ENCODE data around the gene IL4R. TPM values are rescaled to one million over a fixed set of nuclear protein-coding genes. Genes with fewer than 3 reads are reported as not detected.

Gene IL4R
- total RNA-seq, 1 donor from 2014 or later, result 143 TPM

GRCh38 chr16:27345201-27345600, 31.4 kb downstream of the IL4R start:
- intact Hi-C loops (cut with DNase I), result no loop called here
- TF ChIP-seq CTCF (IDR thresholded peaks at IDR 0.05), result no peak

GRCh38 chr16:27346819-27347218, 33.0 kb downstream of the IL4R start:
- intact Hi-C loops (cut with DNase I), result no loop called here
- no peaks in the 10 kb centered on the region for H3K9me3 ChIP-seq
- ATAC-seq, result peak; percentile 51 to 57

More at GRCh38 chr16:27345201-27345600, 31.4 kb downstream of the IL4R start:
- H3K27me3 ChIP-seq (ENCODE audit: low read depth), result no peaks in the 10 kb centered on the region
- no peak overlapping the region for H3K27ac ChIP-seq
- H3K4me1 ChIP-seq, result peaks cover 33% of the 10 kb centered on the region
- ATAC-seq (no peak), DNase-seq (no peak)
- H3K36me3 ChIP-seq, result peaks cover 100% of the 10 kb centered on the region
- no peaks in the 10 kb centered on the region for H3K9me3 ChIP-seq
- no peak overlapping the region for H3K4me3 ChIP-seq

GRCh38 chr16:27347930-27348685, 34.3 kb downstream of the IL4R start:
- intact Hi-C loops (cut with DNase I), result no loop called here
- peaks cover 100% of the 10 kb centered on the region for H3K36me3 ChIP-seq
- H3K27ac ChIP-seq, result peak overlapping the region; percentile 31
- H3K9me3 ChIP-seq, result no peaks in the 10 kb centered on the region
- peak in 1 of 2 donors; percentile 7 for ATAC-seq
- no peak overlapping the region for H3K4me3 ChIP-seq
- DNase-seq, result peak; percentile 43
- H3K27me3 ChIP-seq (ENCODE audit: low read depth), result no peaks in the 10 kb centered on the region
- H3K4me1 ChIP-seq, result peaks cover 20% of the 10 kb centered on the region
- TF ChIP-seq CTCF (IDR thresholded peaks at IDR 0.05), result no peak

More at GRCh38 chr16:27346819-27347218, 33.0 kb downstream of the IL4R start:
- no peak overlapping the region for H3K4me3 ChIP-seq
- no peaks in the 10 kb centered on the region for H3K27me3 ChIP-seq (ENCODE audit: low read depth)
- DNase-seq, result no peak
- TF ChIP-seq CTCF (IDR thresholded peaks at IDR 0.05), result no peak
- peaks cover 100% of the 10 kb centered on the region for H3K36me3 ChIP-seq
- H3K27ac ChIP-seq, result peak overlapping the region; percentile 36
- H3K4me1 ChIP-seq, result peaks cover 20% of the 10 kb centered on the region

- Histone ChIP-seq H3K36me3 (peaks cover 100% of the 10 kb centered on the region), H3K27ac (no peak overlapping the region), H3K4me3 (no peak overlapping the region), H3K9me3 (no peaks in the 10 kb centered on the region), H3K27me3 (ENCODE audit: low read depth) (no peaks in the 10 kb centered on the region), H3K4me1 (peaks cover 20% of the 10 kb centered on the region)
- intact Hi-C loops (cut with DNase I), result no loop called here
- ATAC-seq (no peak), DNase-seq (no peak)
- TF ChIP-seq CTCF (IDR thresholded peaks at IDR 0.05), result no peak
Observed at GRCh38 chr16:27349276-27349675, 35.5 kb downstream of the IL4R start.

GRCh38 chr16:27350006-27350405, 36.2 kb downstream of the IL4R start:
- intact Hi-C loops (cut with DNase I), result no loop called here
- H3K9me3 ChIP-seq, result no peaks in the 10 kb centered on the region
- H3K27me3 ChIP-seq (ENCODE audit: low read depth), result no peaks in the 10 kb centered on the region
- no peak for ATAC-seq
- H3K27ac ChIP-seq, result no peak overlapping the region
- DNase-seq, result no peak
- H3K4me1 ChIP-seq, result peaks cover 20% of the 10 kb centered on the region
- no peak overlapping the region for H3K4me3 ChIP-seq
- H3K36me3 ChIP-seq, result peaks cover 100% of the 10 kb centered on the region
- no peak for TF ChIP-seq CTCF (IDR thresholded peaks at IDR 0.05)

Data from lower lobe of right lung (tissue), 2 donors.